ENCODE measurements around the gene RBCK1. TPM values are rescaled to one million over a fixed set of nuclear protein-coding genes. Genes with fewer than 3 reads are reported as not detected.

The RBCK1 gene
- total and polyA plus RNA-seq, 2 donors (not counting 3 experiments of a cell fraction or from before 2014, with no cell fraction given) = 80.4 to 82.7 TPM

Small RNA genes lying within 50 kb of the gene (small RNA-seq; reads per million reads assigned to genes)
- gene RF00019 (ENCODE audit: insufficient read depth, insufficient read length, low read depth, low replicate concordance) = not detected

Other genes starting within 250 kb of the RBCK1 start
- gene DEFB128, start 218.6 kb upstream of the RBCK1 start, total RNA-seq = not detected in 2 replicates
- gene DEFB128, start 218.6 kb upstream of the RBCK1 start, polyA plus RNA-seq = not detected in 2 replicates
- not detected in 2 replicates for gene DEFB129, start 181.0 kb upstream of the RBCK1 start, total RNA-seq
- not detected in 2 replicates for gene DEFB129, start 181.0 kb upstream of the RBCK1 start, polyA plus RNA-seq
- not detected in 2 replicates for gene DEFB132, start 150.6 kb upstream of the RBCK1 start, total RNA-seq
- not detected in 2 replicates for gene DEFB132, start 150.6 kb upstream of the RBCK1 start, polyA plus RNA-seq
- gene C20orf96, start 117.5 kb upstream of the RBCK1 start, total RNA-seq = 17.0 and 20.0 TPM in 2 replicates
- gene C20orf96, start 117.5 kb upstream of the RBCK1 start, polyA plus RNA-seq = 17.2 and 17.7 TPM in 2 replicates
- 22.0 and 24.1 TPM in 2 replicates for gene ZCCHC3, start 110.7 kb upstream of the RBCK1 start, total RNA-seq
- 13.6 and 14.8 TPM in 2 replicates for gene ZCCHC3, start 110.7 kb upstream of the RBCK1 start, polyA plus RNA-seq
- 32.2 and 37.7 TPM in 2 replicates for gene SOX12, start 82.7 kb upstream of the RBCK1 start, total RNA-seq
- gene SOX12, start 82.7 kb upstream of the RBCK1 start, polyA plus RNA-seq = 5.7 and 6.2 TPM in 2 replicates
- 36.7 and 36.9 TPM in 2 replicates for gene NRSN2, start 61.2 kb upstream of the RBCK1 start, total RNA-seq
- gene NRSN2, start 61.2 kb upstream of the RBCK1 start, polyA plus RNA-seq = 64.1 and 79.1 TPM in 2 replicates
- 32.1 and 35.3 TPM in 2 replicates for gene TRIB3, start 27.5 kb upstream of the RBCK1 start, total RNA-seq
- 32.6 and 43.0 TPM in 2 replicates for gene TRIB3, start 27.5 kb upstream of the RBCK1 start, polyA plus RNA-seq
- gene TBC1D20, start 54.2 kb downstream of the RBCK1 start, total RNA-seq = 30.6 and 34.3 TPM in 2 replicates
- gene TBC1D20, start 54.2 kb downstream of the RBCK1 start, polyA plus RNA-seq = 33.3 and 36.1 TPM in 2 replicates
- gene CSNK2A1, start 135.5 kb downstream of the RBCK1 start, total RNA-seq = 134 and 142 TPM in 2 replicates
- gene CSNK2A1, start 135.5 kb downstream of the RBCK1 start, polyA plus RNA-seq = 57.0 and 68.4 TPM in 2 replicates
- 1.3 TPM in 1 of 2 replicates, not detected in the other for gene TCF15, start 202.0 kb downstream of the RBCK1 start, total RNA-seq
- gene TCF15, start 202.0 kb downstream of the RBCK1 start, polyA plus RNA-seq = 0.07 and 0.13 TPM in 2 replicates
- gene SRXN1, start 244.9 kb downstream of the RBCK1 start, total RNA-seq = 24.9 and 29.7 TPM in 2 replicates
- gene SRXN1, start 244.9 kb downstream of the RBCK1 start, polyA plus RNA-seq = 18.0 and 19.3 TPM in 2 replicates

Measured in endothelial cell of umbilical vein (primary cell).